Measurements from ENCODE around the gene ULK1.

DNA sequence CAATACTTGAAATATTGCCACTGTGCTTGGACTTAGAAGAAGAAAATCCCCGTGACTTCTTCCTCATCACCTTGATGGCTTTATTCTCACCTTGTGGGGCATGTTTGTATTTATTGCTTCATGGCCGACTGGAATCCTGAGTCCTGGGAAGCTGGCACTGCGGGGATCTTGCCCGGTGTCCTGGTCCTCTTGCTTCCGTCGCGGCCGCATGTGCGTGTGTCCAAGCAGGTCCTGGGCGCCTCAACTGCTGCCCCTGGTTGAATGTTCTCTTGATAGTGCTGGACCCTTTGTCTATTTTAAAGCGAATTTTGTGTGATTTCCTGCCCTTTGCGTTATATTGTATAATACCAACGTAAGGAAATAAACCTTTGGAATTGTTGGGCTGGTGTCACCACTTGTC, 28.4 kb downstream of the ULK1 start:
- TF ChIP-seq, protein P1, sequence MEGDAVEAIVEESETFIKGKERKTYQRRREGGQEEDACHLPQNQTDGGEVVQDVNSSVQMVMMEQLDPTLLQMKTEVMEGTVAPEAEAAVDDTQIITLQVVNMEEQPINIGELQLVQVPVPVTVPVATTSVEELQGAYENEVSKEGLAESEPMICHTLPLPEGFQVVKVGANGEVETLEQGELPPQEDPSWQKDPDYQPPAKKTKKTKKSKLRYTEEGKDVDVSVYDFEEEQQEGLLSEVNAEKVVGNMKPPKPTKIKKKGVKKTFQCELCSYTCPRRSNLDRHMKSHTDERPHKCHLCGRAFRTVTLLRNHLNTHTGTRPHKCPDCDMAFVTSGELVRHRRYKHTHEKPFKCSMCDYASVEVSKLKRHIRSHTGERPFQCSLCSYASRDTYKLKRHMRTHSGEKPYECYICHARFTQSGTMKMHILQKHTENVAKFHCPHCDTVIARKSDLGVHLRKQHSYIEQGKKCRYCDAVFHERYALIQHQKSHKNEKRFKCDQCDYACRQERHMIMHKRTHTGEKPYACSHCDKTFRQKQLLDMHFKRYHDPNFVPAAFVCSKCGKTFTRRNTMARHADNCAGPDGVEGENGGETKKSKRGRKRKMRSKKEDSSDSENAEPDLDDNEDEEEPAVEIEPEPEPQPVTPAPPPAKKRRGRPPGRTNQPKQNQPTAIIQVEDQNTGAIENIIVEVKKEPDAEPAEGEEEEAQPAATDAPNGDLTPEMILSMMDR (IDR thresholded peaks at IDR 0.05) = no peak
- TF ChIP-seq EP300 (IDR thresholded peaks at IDR 0.05) (no peak), POLR2A (IDR thresholded peaks at IDR 0.05) (no peak)

Data from ovary (tissue), 3 donors.